Bladder microvascular endothelial cell (primary cell): ENCODE data around the gene EMC7. TPM values are rescaled to one million over a fixed set of nuclear protein-coding genes. Genes with fewer than 3 reads are reported as not detected.

ENCODE experiments used
- total RNA-seq: library from RNA; depleted of rRNA; stranded (reverse); fragments of >200 nt; gene quantifications from 2 replicates; pipeline ENCODE4 v1.2.3, GENCODE V29; 2014

EMC7 gene
- 25.3 and 42.8 TPM in 2 replicates for total RNA-seq

GRCh38 chr15:34101366-34102174 lies at the start of gene EMC7, which contains the start of gene PGBD4:
EMC7 (minus strand) TSS chr15:34101862; CDS start chr15:34101839, 23 bp downstream.
PGBD4 (plus strand) TSS chr15:34102083; CDS start chr15:34102532, 449 bp downstream.

GRCh38 chr15:34038871-34039789 lies 62.5 kb downstream of the EMC7 start, which contains the start of gene AVEN:
AVEN (minus strand) TSS chr15:34039204; CDS start chr15:34039046, 158 bp downstream.

Other genes starting within 250 kb of the EMC7 start
- gene CHRM5, start 133.4 kb downstream of the EMC7 start, total RNA-seq: 0.31 TPM in 1 of 2 replicates, not detected in the other
- 21.0 and 25.7 TPM in 2 replicates for gene AVEN, start 62.7 kb downstream of the EMC7 start, total RNA-seq
- gene PGBD4, start 221 bp upstream of the EMC7 start, total RNA-seq: 0.65 and 1.9 TPM in 2 replicates
- 28.7 and 48.5 TPM in 2 replicates for gene KATNBL1, start 108.2 kb upstream of the EMC7 start, total RNA-seq
- 148 and 184 TPM in 2 replicates for gene EMC4, start 123.2 kb upstream of the EMC7 start, total RNA-seq
- gene SLC12A6, start 235.9 kb upstream of the EMC7 start, total RNA-seq: 15.2 and 34.8 TPM in 2 replicates
- 182 and 189 TPM in 2 replicates for gene NOP10, start 241.3 kb upstream of the EMC7 start, total RNA-seq
- gene NUTM1, start 241.5 kb upstream of the EMC7 start, total RNA-seq: not detected in 2 replicates